GM18526 (cell line): ENCODE results near the gene TNIP1.

Source experiments
- POLR2A ChIP-seq: IDR thresholded peaks from 3 replicates; pipeline ENCODE4 v1.6.1; 2011; ENCODE audit not compliant: insufficient read length; ENCODE audit errors: extremely low read depth

TNIP1 gene

GRCh38 chr5:151051066-151051930 is 29.5 kb downstream of the TNIP1 start:
- TF ChIP-seq POLR2A: no peak

GRCh38 chr5:151048526-151048925 is 32.3 kb downstream of the TNIP1 start:
- no peak for TF ChIP-seq POLR2A

- no peak for TF ChIP-seq POLR2A
These were observed 32.9 kb downstream of the TNIP1 start for GRCh38 chr5:151047814-151048425.

GRCh38 chr5:151042453-151043093 is 38.3 kb downstream of the TNIP1 start:
- no peak for TF ChIP-seq POLR2A

GRCh38 chr5:151041577-151042268 is 39.1 kb downstream of the TNIP1 start:
- no peak for TF ChIP-seq POLR2A

- no peak for TF ChIP-seq POLR2A
These were observed 40.6 kb downstream of the TNIP1 start for GRCh38 chr5:151040211-151040747.

GRCh38 chr5:151039665-151040064 is 41.2 kb downstream of the TNIP1 start:
- TF ChIP-seq POLR2A: no peak

GRCh38 chr5:151038801-151039238 is 42.0 kb downstream of the TNIP1 start:
- TF ChIP-seq POLR2A: no peak

- TF ChIP-seq POLR2A: no peak
These were observed 42.5 kb downstream of the TNIP1 start for GRCh38 chr5:151038412-151038745.

- no peak for TF ChIP-seq POLR2A
These were observed 43.0 kb downstream of the TNIP1 start for GRCh38 chr5:151037561-151038411.

- no peak for TF ChIP-seq POLR2A
These were observed 44.3 kb downstream of the TNIP1 start for GRCh38 chr5:151036556-151036955.

GRCh38 chr5:151034422-151035379 is 46.1 kb downstream of the TNIP1 start:
- no peak for TF ChIP-seq POLR2A

GRCh38 chr5:151033217-151033934 is 47.5 kb downstream of the TNIP1 start:
- TF ChIP-seq POLR2A: no peak
